ENCODE measurements around the gene LIPE.

Gene LIPE

GRCh38 chr19:42469311-42470235 lies 42.4 kb upstream of the LIPE start:
- H3K9me3 ChIP-seq (ENCODE audit: control insufficient read depth, insufficient read depth, low read length) = no peaks in the 10 kb centered on the region
- H3K27ac ChIP-seq (ENCODE audit: low read depth, low read length) = peak overlapping the region; percentile 69
- H4K20me1 ChIP-seq (ENCODE audit: control insufficient read depth, insufficient read depth, low read depth, low read length) = no peaks in the 10 kb centered on the region
- no peaks in the 10 kb centered on the region for H3K79me2 ChIP-seq (ENCODE audit: control insufficient read depth, low read length)
- peaks cover 33% of the 10 kb centered on the region for H3F3A ChIP-seq (ENCODE audit: control insufficient read depth, insufficient read depth)
- peaks cover 81% of the 10 kb centered on the region for H3K4me1 ChIP-seq (ENCODE audit: control insufficient read depth, low read length)
- H3K4me2 ChIP-seq (ENCODE audit: low read length) = peak overlapping the region; percentile 63
- no peaks in the 10 kb centered on the region for H3K27me3 ChIP-seq (ENCODE audit: control insufficient read depth, low read length)
- TF ChIP-seq EZH2phosphoT487 (IDR thresholded peaks at IDR 0.05; ENCODE audit: borderline replicate concordance, low read length) = no peak
- TF ChIP-seq CTCF (IDR thresholded peaks at IDR 0.05; ENCODE audit: low read depth, low read length, poor library complexity, severe bottlenecking) = no peak
- H3K36me3 ChIP-seq (ENCODE audit: control insufficient read depth, low read length) = no peaks in the 10 kb centered on the region
- H3K9me2 ChIP-seq (replicated peaks; ENCODE audit: control insufficient read depth, low read length) = no peaks in the 10 kb centered on the region
- peak overlapping the region; percentile 48 for H3K4me3 ChIP-seq (ENCODE audit: low read length)

GRCh38 chr19:42468273-42468796 lies 41.1 kb upstream of the LIPE start:
- H3F3A ChIP-seq (ENCODE audit: control insufficient read depth, insufficient read depth) = peaks cover 38% of the 10 kb centered on the region
- no peak for TF ChIP-seq CTCF (IDR thresholded peaks at IDR 0.05; ENCODE audit: low read depth, low read length, poor library complexity, severe bottlenecking)
- no peak for TF ChIP-seq EZH2phosphoT487 (IDR thresholded peaks at IDR 0.05; ENCODE audit: borderline replicate concordance, low read length)

GRCh38 chr19:42467183-42467760 lies 40.1 kb upstream of the LIPE start:
- Histone ChIP-seq H3K4me3 (ENCODE audit: low read length) (peak overlapping the region; percentile 61), H3K27ac (ENCODE audit: low read depth, low read length) (peak overlapping the region; percentile 99), H4K20me1 (ENCODE audit: control insufficient read depth, insufficient read depth, low read depth, low read length) (no peaks in the 10 kb centered on the region), H3K9me2 (replicated peaks; ENCODE audit: control insufficient read depth, low read length) (no peaks in the 10 kb centered on the region), H3K9me3 (ENCODE audit: control insufficient read depth, insufficient read depth, low read length) (no peaks in the 10 kb centered on the region), H3K79me2 (ENCODE audit: control insufficient read depth, low read length) (no peaks in the 10 kb centered on the region), H3K27me3 (ENCODE audit: control insufficient read depth, low read length) (no peaks in the 10 kb centered on the region), H3K36me3 (ENCODE audit: control insufficient read depth, low read length) (no peaks in the 10 kb centered on the region), H3K4me1 (ENCODE audit: control insufficient read depth, low read length) (peaks cover 96% of the 10 kb centered on the region), H3F3A (ENCODE audit: control insufficient read depth, insufficient read depth) (peaks cover 47% of the 10 kb centered on the region), H3K4me2 (ENCODE audit: low read length) (peak overlapping the region; percentile 77)
- no peak for TF ChIP-seq CTCF (IDR thresholded peaks at IDR 0.05; ENCODE audit: low read depth, low read length, poor library complexity, severe bottlenecking)
- no peak for TF ChIP-seq EZH2phosphoT487 (IDR thresholded peaks at IDR 0.05; ENCODE audit: borderline replicate concordance, low read length)

More at GRCh38 chr19:42468273-42468796, 41.1 kb upstream of the LIPE start:
- no peaks in the 10 kb centered on the region for H3K9me2 ChIP-seq (replicated peaks; ENCODE audit: control insufficient read depth, low read length)
- no peaks in the 10 kb centered on the region for H3K9me3 ChIP-seq (ENCODE audit: control insufficient read depth, insufficient read depth, low read length)
- peak overlapping the region; percentile 11 for H3K27ac ChIP-seq (ENCODE audit: low read depth, low read length)
- H3K79me2 ChIP-seq (ENCODE audit: control insufficient read depth, low read length) = no peaks in the 10 kb centered on the region
- no peaks in the 10 kb centered on the region for H4K20me1 ChIP-seq (ENCODE audit: control insufficient read depth, insufficient read depth, low read depth, low read length)
- H3K4me2 ChIP-seq (ENCODE audit: low read length) = peak overlapping the region; percentile 26
- H3K4me3 ChIP-seq (ENCODE audit: low read length) = no peak overlapping the region
- H3K27me3 ChIP-seq (ENCODE audit: control insufficient read depth, low read length) = no peaks in the 10 kb centered on the region
- H3K36me3 ChIP-seq (ENCODE audit: control insufficient read depth, low read length) = no peaks in the 10 kb centered on the region
- peaks cover 93% of the 10 kb centered on the region for H3K4me1 ChIP-seq (ENCODE audit: control insufficient read depth, low read length)
